Thymus (tissue), 11 donors: ENCODE results near the gene TRIM9. TPM values are rescaled to one million over a fixed set of nuclear protein-coding genes. Genes with fewer than 3 reads are reported as not detected.
"Not testable (repeated sequence)": the region's sequence is repeated elsewhere in the genome, so short reads cannot be mapped to it uniquely, and the experiment has no call there.

ENCODE experiments used
- DNase-seq, 9 donors: peaks; one replicate each; pipeline ENCODE4 v3.0.0-alpha.2; 2013; ENCODE audit warnings: low spot score in 9 of 9, low read depth in 6 of 9, missing footprints in 1 of 9
- H3K27ac ChIP-seq, 2 donors: one replicate each; pipeline ENCODE4 v1.5.1; 2013; ENCODE audit warnings: control low read depth in 1 of 2, low read depth in 1 of 2, low read length in 1 of 2, mild to moderate bottlenecking in 1 of 2, moderate library complexity in 1 of 2
- H3K27me3 ChIP-seq, 2 donors: one replicate each; pipeline ENCODE4 v1.5.1; 2013; ENCODE audit warnings: low read length in 1 of 2; ENCODE audit not compliant: control insufficient read depth in 2 of 2, insufficient read depth in 1 of 2
- H3K36me3 ChIP-seq, 2 donors: one replicate each; pipeline ENCODE4 v1.5.1; 2013; ENCODE audit warnings: low read length in 1 of 2, mild to moderate bottlenecking in 1 of 2, moderate library complexity in 1 of 2; ENCODE audit not compliant: control insufficient read depth in 2 of 2, insufficient read depth in 2 of 2
- H3K4me1 ChIP-seq, 2 donors: one replicate each; pipeline ENCODE4 v1.5.1; 2013; ENCODE audit warnings: low read length in 2 of 2; ENCODE audit not compliant: control insufficient read depth in 2 of 2, insufficient read depth in 2 of 2
- H3K4me3 ChIP-seq, 2 donors: one replicate each; pipeline ENCODE4 v1.5.1; 2013; ENCODE audit warnings: low read length in 2 of 2, control low read depth in 1 of 2, mild to moderate bottlenecking in 1 of 2
- H3K9me3 ChIP-seq, 2 donors: one replicate each; pipeline ENCODE4 v1.5.1; 2013; ENCODE audit warnings: low read length in 1 of 2, mild to moderate bottlenecking in 1 of 2; ENCODE audit not compliant: control insufficient read depth in 2 of 2, insufficient read depth in 1 of 2
- WGBS: extraction: QIAGEN DNeasy Blood & Tissue Kit; methylation state at CpG from one replicate; pipeline ENCODE4 v1.1.7; 2013; 5-methylcytosine and 5-hydroxymethylcytosine counted together
- polyA plus RNA-seq: library from polyadenylated mRNA; stranded (reverse); fragments of 200-250 nt; gene quantifications from one replicate; pipeline ENCODE4 v1.2.3, GENCODE V29; 2013
- total RNA-seq: library from RNA; stranded (reverse); fragments of 120-200 nt; gene quantifications from one replicate; pipeline ENCODE4 v1.2.4, GENCODE V29; 2013
- donor health status: healthy.

The TRIM9 gene
- total and polyA plus RNA-seq, 2 donors = 0.71 to 1.8 TPM

GRCh38 chr14:50961605-50962221 is 133.2 kb downstream of the TRIM9 start:
- DNase-seq = no peak
- no peak overlapping the region for H3K27ac ChIP-seq
- 43% methylated on average over 2 of the region's 2 CpGs for WGBS
- no peaks in the 10 kb centered on the region for H3K27me3 ChIP-seq
- no peak overlapping the region for H3K4me3 ChIP-seq
- H3K9me3 ChIP-seq = no peaks in the 10 kb centered on the region
- no peaks in the 10 kb centered on the region for H3K36me3 ChIP-seq
- H3K4me1 ChIP-seq = no peaks in the 10 kb centered on the region

GRCh38 chr14:50957296-50957695 is 137.6 kb downstream of the TRIM9 start:
- no peak overlapping the region for H3K4me3 ChIP-seq
- H3K4me1 ChIP-seq = no peaks in the 10 kb centered on the region
- no peaks in the 10 kb centered on the region for H3K27me3 ChIP-seq
- no peak for DNase-seq
- no peak overlapping the region for H3K27ac ChIP-seq
- H3K9me3 ChIP-seq = no peaks in the 10 kb centered on the region
- no peaks in the 10 kb centered on the region for H3K36me3 ChIP-seq
- WGBS = 96% methylated on average over 3 of the region's 3 CpGs

GRCh38 chr14:50956421-50956820 is 138.5 kb downstream of the TRIM9 start:
- not testable (repeated sequence) for H3K4me1 ChIP-seq, H3K4me3 ChIP-seq, H3K27ac ChIP-seq, H3K36me3 ChIP-seq, H3K9me3 ChIP-seq, H3K27me3 ChIP-seq, DNase-seq
- 96% methylated on average over 32 of the region's 32 CpGs for WGBS

GRCh38 chr14:50955373-50956043 is 139.4 kb downstream of the TRIM9 start:
- no peaks in the 10 kb centered on the region for H3K36me3 ChIP-seq
- H3K27me3 ChIP-seq = no peaks in the 10 kb centered on the region
- no peak for DNase-seq
- 89% methylated on average over 5 of the region's 5 CpGs for WGBS
- no peaks in the 10 kb centered on the region for H3K4me1 ChIP-seq
- H3K9me3 ChIP-seq = no peaks in the 10 kb centered on the region
- H3K4me3 ChIP-seq = no peak overlapping the region
- peak overlapping the region in 1 of 2 donors; percentile 52 for H3K27ac ChIP-seq

GRCh38 chr14:50954811-50955372 is 140.0 kb downstream of the TRIM9 start:
- no peaks in the 10 kb centered on the region for H3K36me3 ChIP-seq
- 29% methylated on average over 1 of the region's 1 CpG for WGBS
- peak in 3 of 9 donors; percentile 9 to 53 (median 28) for DNase-seq
- H3K27ac ChIP-seq = no peak overlapping the region
- H3K4me1 ChIP-seq = no peaks in the 10 kb centered on the region
- no peak overlapping the region for H3K4me3 ChIP-seq
- H3K9me3 ChIP-seq = no peaks in the 10 kb centered on the region
- H3K27me3 ChIP-seq = no peaks in the 10 kb centered on the region

GRCh38 chr14:50953502-50953901 is 141.4 kb downstream of the TRIM9 start:
- Histone ChIP-seq H3K4me3 (no peak overlapping the region), H3K27ac (no peak overlapping the region)

GRCh38 chr14:50951032-50951431 is 143.9 kb downstream of the TRIM9 start:
- no peaks in the 10 kb centered on the region for H3K4me1 ChIP-seq
- 97% methylated on average over 6 of the region's 6 CpGs for WGBS

More at GRCh38 chr14:50953502-50953901, 141.4 kb downstream of the TRIM9 start:
- no peak for DNase-seq
- no peaks in the 10 kb centered on the region for H3K9me3 ChIP-seq
- 99% methylated on average over 1 of the region's 1 CpG for WGBS
- no peaks in the 10 kb centered on the region for H3K27me3 ChIP-seq
- no peaks in the 10 kb centered on the region for H3K36me3 ChIP-seq
- no peaks in the 10 kb centered on the region for H3K4me1 ChIP-seq

GRCh38 chr14:50948205-50948604 is 146.7 kb downstream of the TRIM9 start:
- Histone ChIP-seq H3K27ac (no peak overlapping the region), H3K9me3 (no peaks in the 10 kb centered on the region), H3K4me1 (peaks cover 13 to 15% of the 10 kb centered on the region in 2 donors), H3K4me3 (no peak overlapping the region), H3K36me3 (no peaks in the 10 kb centered on the region), H3K27me3 (peaks cover 3 to 20% of the 10 kb centered on the region in 2 donors)
- no peak for DNase-seq
- 98% methylated on average over 2 of the region's 2 CpGs for WGBS

More at GRCh38 chr14:50951032-50951431, 143.9 kb downstream of the TRIM9 start:
- H3K9me3 ChIP-seq = no peaks in the 10 kb centered on the region
- H3K36me3 ChIP-seq = no peaks in the 10 kb centered on the region
- H3K27me3 ChIP-seq = no peaks in the 10 kb centered on the region
- DNase-seq = no peak
- H3K27ac ChIP-seq = no peak overlapping the region
- no peak overlapping the region for H3K4me3 ChIP-seq

- peaks cover 13 to 15% of the 10 kb centered on the region in 2 donors for H3K4me1 ChIP-seq
- no peak for DNase-seq
Observed at GRCh38 chr14:50947446-50947845, 147.5 kb downstream of the TRIM9 start.

More at GRCh38 chr14:50947446-50947845, 147.5 kb downstream of the TRIM9 start:
- no peak overlapping the region for H3K27ac ChIP-seq
- H3K4me3 ChIP-seq = no peak overlapping the region
- H3K9me3 ChIP-seq = no peaks in the 10 kb centered on the region
- H3K36me3 ChIP-seq = no peaks in the 10 kb centered on the region
- 95% methylated on average over 4 of the region's 4 CpGs for WGBS
- H3K27me3 ChIP-seq = peaks cover 3 to 25% of the 10 kb centered on the region in 2 donors
